Body of pancreas (tissue), 4 donors: ENCODE data around the gene CTRL. TPM values are rescaled to one million over a fixed set of nuclear protein-coding genes. Genes with fewer than 3 reads are reported as not detected.

ENCODE experiments used
- ATAC-seq: fragments of 150-250 bp; one replicate; pipeline ENCODE4 v1.9.1; 2016
- DNase-seq, 4 donors: peaks; one replicate each; pipeline ENCODE4 v3.0.0-alpha.2; 2019
- H3K27ac ChIP-seq, 4 donors: fragments of 200-600 bp; sonication (generic); 1 replicate in 3 of 4; 2 replicates in 1 of 4; pipeline versions ENCODE4 v1.5.1 to v1.6.1; 2016 to 2019; ENCODE audit warnings: mild to moderate bottlenecking in 1 of 4, mixed read lengths in 1 of 4, moderate library complexity in 1 of 4
- H3K27me3 ChIP-seq, 2 donors: fragments of 200-600 bp; sonication (generic); one replicate each; pipeline ENCODE4 v1.6.0; 2016; ENCODE audit warnings: mild to moderate bottlenecking in 1 of 2
- H3K36me3 ChIP-seq, 2 donors: fragments of 200-600 bp; sonication (generic); replicated peaks in 1 of 2; 2 replicates each; pipeline ENCODE4 v1.5.1; 2016; ENCODE audit warnings: low read depth in 2 of 2; ENCODE audit not compliant: insufficient read depth in 1 of 2
- H3K4me1 ChIP-seq: fragments of 200-600 bp; sonication (generic); one replicate; pipeline ENCODE4 v1.6.0; 2016
- H3K4me3 ChIP-seq, 2 donors: fragments of 200-600 bp; sonication (generic); 1 replicate in 1 of 2; 2 replicates in 1 of 2; pipeline ENCODE4 v1.5.1; 2016 to 2019
- H3K9me3 ChIP-seq, 3 donors: fragments of 200-600 bp; sonication (generic); 1 replicate in 2 of 3; 2 replicates in 1 of 3; pipeline ENCODE4 v1.5.1; 2016
- CTCF ChIP-seq, 7 experiments: fragments of 450-650 bp in 4 of 7; fragments of 200-600 bp in 3 of 7; sonication (generic) in 3 of 7; IDR thresholded peaks; one replicate each; pipeline ENCODE4 v1.5.1; 2016 to 2019; ENCODE audit warnings: antibody characterized with exemption in 7 of 7
- POLR2A ChIP-seq, 3 donors: fragments of 450-650 bp; IDR thresholded peaks; one replicate each; pipeline ENCODE4 v1.6.1; 2016; ENCODE audit warnings: antibody characterized with exemption in 3 of 3, mild to moderate bottlenecking in 2 of 3
- WGBS, 2 donors: methylation state at CpG; one replicate each; pipeline ENCODE4 v1.1.5; 2017; 5-methylcytosine and 5-hydroxymethylcytosine counted together
- intact Hi-C: fragments of 100-400 bp; cut with DNase I; formaldehyde crosslinking; loops from one replicate; pipeline ENCODE4 v1.15.1; 2023
- total RNA-seq, 2 donors: library from RNA; depleted of rRNA; stranded (reverse); fragments of >200 nt; gene quantifications; one replicate each; pipeline ENCODE4 v1.1.0, GENCODE V29; 2016

CTRL gene
- total RNA-seq, 2 donors from 2014 or later = 286 to 1,726 TPM

GRCh38 chr16:67930191-67930590 is 1.5 kb downstream of the CTRL start:
- intact Hi-C loops = no loop called here
- Histone ChIP-seq H3K4me1 (peaks cover 89% of the 10 kb centered on the region), H3K36me3 (no peaks in the 10 kb centered on the region), H3K27ac (peak overlapping the region; percentile 58 to 82 (median 80)), H3K27me3 (no peaks in the 10 kb centered on the region), H3K4me3 (peak overlapping the region in 1 of 2 donors; percentile 16), H3K9me3 (no peaks in the 10 kb centered on the region)
- peak in 2 of 4 donors; percentile 38 to 48 for DNase-seq
- TF ChIP-seq CTCF (IDR thresholded peaks at IDR 0.05) (no peak), POLR2A (IDR thresholded peaks at IDR 0.05) (no peak)
- 59 to 63% methylated on average over 2 to 14 of the region's 14 CpGs for WGBS, 2 donors
- no peak for ATAC-seq

- no peaks in the 10 kb centered on the region for H3K27me3 ChIP-seq
- 26 to 35% methylated on average over 8 to 16 of the region's 16 CpGs for WGBS, 2 donors
- H3K4me3 ChIP-seq = no peak overlapping the region
- no peaks in the 10 kb centered on the region for H3K9me3 ChIP-seq
- H3K27ac ChIP-seq = peak overlapping the region in 3 of 4 donors; percentile 79 to 84 (median 82)
- peaks cover 87% of the 10 kb centered on the region for H3K4me1 ChIP-seq
- peak; percentile 65 to 95 (median 84) for TF ChIP-seq CTCF (IDR thresholded peaks at IDR 0.05)
- TF ChIP-seq POLR2A (IDR thresholded peaks at IDR 0.05) = peak; percentile 36 to 60 (median 47)
- ATAC-seq (peak; percentile 34), DNase-seq (peak; percentile 84 to 85 (median 84))
- intact Hi-C loops = no loop called here
- H3K36me3 ChIP-seq = no peaks in the 10 kb centered on the region
Observed at GRCh38 chr16:67928561-67929364, 2.9 kb downstream of the CTRL start.

- peak in 1 of 4 donors; percentile 30 for DNase-seq
- Histone ChIP-seq H3K4me3 (no peak overlapping the region), H3K27me3 (no peaks in the 10 kb centered on the region), H3K9me3 (no peaks in the 10 kb centered on the region), H3K36me3 (no peaks in the 10 kb centered on the region), H3K4me1 (peaks cover 88% of the 10 kb centered on the region), H3K27ac (peak overlapping the region in 3 of 4 donors; percentile 79 to 84 (median 82))
- ATAC-seq = no peak
- TF ChIP-seq POLR2A (IDR thresholded peaks at IDR 0.05) (no peak), CTCF (IDR thresholded peaks at IDR 0.05) (no peak)
- intact Hi-C loops = no loop called here
- 54 to 72% methylated on average over 3 to 7 of the region's 7 CpGs for WGBS, 2 donors
Observed at GRCh38 chr16:67928147-67928546, 3.5 kb downstream of the CTRL start.

- Histone ChIP-seq H3K4me3 (no peak overlapping the region), H3K36me3 (no peaks in the 10 kb centered on the region), H3K9me3 (no peaks in the 10 kb centered on the region), H3K27me3 (no peaks in the 10 kb centered on the region), H3K4me1 (peaks cover 86% of the 10 kb centered on the region), H3K27ac (peak overlapping the region; percentile 79 to 90 (median 83))
- intact Hi-C loops = no loop called here
- ATAC-seq (peak; percentile 4), DNase-seq (peak; percentile 55 to 70 (median 59))
- TF ChIP-seq POLR2A (IDR thresholded peaks at IDR 0.05) = peak; percentile 11 to 54 (median 35)
- TF ChIP-seq CTCF (IDR thresholded peaks at IDR 0.05) = no peak
- 39% methylated on average over 21 of the region's 22 CpGs; no CpG with 5 or more reads in 1 of the 2 donors for WGBS, 2 donors
Observed at GRCh38 chr16:67927131-67927941, 4.3 kb downstream of the CTRL start.
